Measurements from ENCODE around the gene PDE4C.

DNA sequence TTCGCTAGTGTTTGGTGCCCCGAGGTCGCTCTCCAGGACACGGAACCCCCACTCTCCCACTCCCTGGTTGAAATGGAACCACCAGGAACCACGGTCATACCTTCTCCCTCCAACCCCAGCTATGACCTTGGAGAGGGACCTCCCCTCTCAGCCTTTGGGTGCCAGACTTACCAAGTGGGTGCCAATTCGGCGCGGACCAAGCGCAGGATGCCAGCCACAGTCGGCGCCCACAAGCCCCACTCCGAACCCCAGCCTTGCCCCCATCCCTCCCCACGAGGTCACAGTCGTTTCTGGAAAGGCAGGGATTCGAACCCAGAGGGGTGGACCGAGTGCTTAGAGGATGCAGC, 910 bp downstream of the PDE4C start:
- TF ChIP-seq ZNF274 (IDR thresholded peaks at IDR 0.05; ENCODE audit: low read length) (no peak), ZNF274 (tag by site-specific recombination; IDR thresholded peaks at IDR 0.05; ENCODE audit: borderline replicate concordance) (no peak), ZNF768 (tag by site-specific recombination; IDR thresholded peaks at IDR 0.05) (no peak), ZNF416 (tag by site-specific recombination; IDR thresholded peaks at IDR 0.05) (no peak), ZNF561 (tag by site-specific recombination; IDR thresholded peaks at IDR 0.05; ENCODE audit: borderline replicate concordance) (no peak), ZNF239 (tag by site-specific recombination; IDR thresholded peaks at IDR 0.05) (no peak), ZNF37A (tag by site-specific recombination; IDR thresholded peaks at IDR 0.05) (no peak)
- TF ChIP-seq, protein P1, sequence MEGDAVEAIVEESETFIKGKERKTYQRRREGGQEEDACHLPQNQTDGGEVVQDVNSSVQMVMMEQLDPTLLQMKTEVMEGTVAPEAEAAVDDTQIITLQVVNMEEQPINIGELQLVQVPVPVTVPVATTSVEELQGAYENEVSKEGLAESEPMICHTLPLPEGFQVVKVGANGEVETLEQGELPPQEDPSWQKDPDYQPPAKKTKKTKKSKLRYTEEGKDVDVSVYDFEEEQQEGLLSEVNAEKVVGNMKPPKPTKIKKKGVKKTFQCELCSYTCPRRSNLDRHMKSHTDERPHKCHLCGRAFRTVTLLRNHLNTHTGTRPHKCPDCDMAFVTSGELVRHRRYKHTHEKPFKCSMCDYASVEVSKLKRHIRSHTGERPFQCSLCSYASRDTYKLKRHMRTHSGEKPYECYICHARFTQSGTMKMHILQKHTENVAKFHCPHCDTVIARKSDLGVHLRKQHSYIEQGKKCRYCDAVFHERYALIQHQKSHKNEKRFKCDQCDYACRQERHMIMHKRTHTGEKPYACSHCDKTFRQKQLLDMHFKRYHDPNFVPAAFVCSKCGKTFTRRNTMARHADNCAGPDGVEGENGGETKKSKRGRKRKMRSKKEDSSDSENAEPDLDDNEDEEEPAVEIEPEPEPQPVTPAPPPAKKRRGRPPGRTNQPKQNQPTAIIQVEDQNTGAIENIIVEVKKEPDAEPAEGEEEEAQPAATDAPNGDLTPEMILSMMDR (tag by site-specific recombination; IDR thresholded peaks at IDR 0.05) = no peak
- TF ChIP-seq, protein P2, sequence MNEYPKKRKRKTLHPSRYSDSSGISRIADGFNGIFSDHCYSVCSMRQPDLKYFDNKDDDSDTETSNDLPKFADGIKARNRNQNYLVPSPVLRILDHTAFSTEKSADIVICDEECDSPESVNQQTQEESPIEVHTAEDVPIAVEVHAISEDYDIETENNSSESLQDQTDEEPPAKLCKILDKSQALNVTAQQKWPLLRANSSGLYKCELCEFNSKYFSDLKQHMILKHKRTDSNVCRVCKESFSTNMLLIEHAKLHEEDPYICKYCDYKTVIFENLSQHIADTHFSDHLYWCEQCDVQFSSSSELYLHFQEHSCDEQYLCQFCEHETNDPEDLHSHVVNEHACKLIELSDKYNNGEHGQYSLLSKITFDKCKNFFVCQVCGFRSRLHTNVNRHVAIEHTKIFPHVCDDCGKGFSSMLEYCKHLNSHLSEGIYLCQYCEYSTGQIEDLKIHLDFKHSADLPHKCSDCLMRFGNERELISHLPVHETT (tag by site-specific recombination; IDR thresholded peaks at IDR 0.05) = no peak
- TF ChIP-seq, protein P3, sequence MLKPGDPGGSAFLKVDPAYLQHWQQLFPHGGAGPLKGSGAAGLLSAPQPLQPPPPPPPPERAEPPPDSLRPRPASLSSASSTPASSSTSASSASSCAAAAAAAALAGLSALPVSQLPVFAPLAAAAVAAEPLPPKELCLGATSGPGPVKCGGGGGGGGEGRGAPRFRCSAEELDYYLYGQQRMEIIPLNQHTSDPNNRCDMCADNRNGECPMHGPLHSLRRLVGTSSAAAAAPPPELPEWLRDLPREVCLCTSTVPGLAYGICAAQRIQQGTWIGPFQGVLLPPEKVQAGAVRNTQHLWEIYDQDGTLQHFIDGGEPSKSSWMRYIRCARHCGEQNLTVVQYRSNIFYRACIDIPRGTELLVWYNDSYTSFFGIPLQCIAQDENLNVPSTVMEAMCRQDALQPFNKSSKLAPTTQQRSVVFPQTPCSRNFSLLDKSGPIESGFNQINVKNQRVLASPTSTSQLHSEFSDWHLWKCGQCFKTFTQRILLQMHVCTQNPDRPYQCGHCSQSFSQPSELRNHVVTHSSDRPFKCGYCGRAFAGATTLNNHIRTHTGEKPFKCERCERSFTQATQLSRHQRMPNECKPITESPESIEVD (tag by site-specific recombination; IDR thresholded peaks at IDR 0.05) = no peak
- TF ChIP-seq, protein P4, sequence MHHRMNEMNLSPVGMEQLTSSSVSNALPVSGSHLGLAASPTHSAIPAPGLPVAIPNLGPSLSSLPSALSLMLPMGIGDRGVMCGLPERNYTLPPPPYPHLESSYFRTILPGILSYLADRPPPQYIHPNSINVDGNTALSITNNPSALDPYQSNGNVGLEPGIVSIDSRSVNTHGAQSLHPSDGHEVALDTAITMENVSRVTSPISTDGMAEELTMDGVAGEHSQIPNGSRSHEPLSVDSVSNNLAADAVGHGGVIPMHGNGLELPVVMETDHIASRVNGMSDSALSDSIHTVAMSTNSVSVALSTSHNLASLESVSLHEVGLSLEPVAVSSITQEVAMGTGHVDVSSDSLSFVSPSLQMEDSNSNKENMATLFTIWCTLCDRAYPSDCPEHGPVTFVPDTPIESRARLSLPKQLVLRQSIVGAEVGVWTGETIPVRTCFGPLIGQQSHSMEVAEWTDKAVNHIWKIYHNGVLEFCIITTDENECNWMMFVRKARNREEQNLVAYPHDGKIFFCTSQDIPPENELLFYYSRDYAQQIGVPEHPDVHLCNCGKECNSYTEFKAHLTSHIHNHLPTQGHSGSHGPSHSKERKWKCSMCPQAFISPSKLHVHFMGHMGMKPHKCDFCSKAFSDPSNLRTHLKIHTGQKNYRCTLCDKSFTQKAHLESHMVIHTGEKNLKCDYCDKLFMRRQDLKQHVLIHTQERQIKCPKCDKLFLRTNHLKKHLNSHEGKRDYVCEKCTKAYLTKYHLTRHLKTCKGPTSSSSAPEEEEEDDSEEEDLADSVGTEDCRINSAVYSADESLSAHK (tag by site-specific recombination; IDR thresholded peaks at IDR 0.05) = no peak

All from HEK293 (cell line).